Stimulated activated CD4-positive, alpha-beta T cell treated with anti-CD3 and anti-CD28 coated beads, Interleukin-1b, Interleukin-23, amount 100 ng/mL, for 24 hours (primary cell): ENCODE data around the gene VAMP2.
A peak's percentile ranks its signal among the peaks of the same experiment; 100 is the strongest.

Source experiments
- DNase-seq, 4 experiments: peaks; one replicate each; pipeline ENCODE4 v3.0.0-alpha.2; 2020; ENCODE audit warnings: low read depth in 4 of 4, low spot score in 1 of 4

Gene VAMP2

DNA sequence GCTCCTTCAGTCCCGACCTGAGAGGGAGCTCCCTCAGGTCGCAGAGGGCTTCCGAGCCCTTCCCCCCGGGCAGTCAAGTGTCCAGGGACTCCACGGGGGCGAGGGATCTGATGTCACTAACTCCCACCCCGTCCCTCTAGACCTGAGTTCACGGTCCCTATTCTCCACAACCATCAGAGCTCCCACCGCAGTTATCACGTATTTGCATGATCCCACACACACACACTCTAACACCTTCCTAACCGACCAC lies 6.8 kb downstream of the VAMP2 start:
- DNase-seq, result no peak

DNA sequence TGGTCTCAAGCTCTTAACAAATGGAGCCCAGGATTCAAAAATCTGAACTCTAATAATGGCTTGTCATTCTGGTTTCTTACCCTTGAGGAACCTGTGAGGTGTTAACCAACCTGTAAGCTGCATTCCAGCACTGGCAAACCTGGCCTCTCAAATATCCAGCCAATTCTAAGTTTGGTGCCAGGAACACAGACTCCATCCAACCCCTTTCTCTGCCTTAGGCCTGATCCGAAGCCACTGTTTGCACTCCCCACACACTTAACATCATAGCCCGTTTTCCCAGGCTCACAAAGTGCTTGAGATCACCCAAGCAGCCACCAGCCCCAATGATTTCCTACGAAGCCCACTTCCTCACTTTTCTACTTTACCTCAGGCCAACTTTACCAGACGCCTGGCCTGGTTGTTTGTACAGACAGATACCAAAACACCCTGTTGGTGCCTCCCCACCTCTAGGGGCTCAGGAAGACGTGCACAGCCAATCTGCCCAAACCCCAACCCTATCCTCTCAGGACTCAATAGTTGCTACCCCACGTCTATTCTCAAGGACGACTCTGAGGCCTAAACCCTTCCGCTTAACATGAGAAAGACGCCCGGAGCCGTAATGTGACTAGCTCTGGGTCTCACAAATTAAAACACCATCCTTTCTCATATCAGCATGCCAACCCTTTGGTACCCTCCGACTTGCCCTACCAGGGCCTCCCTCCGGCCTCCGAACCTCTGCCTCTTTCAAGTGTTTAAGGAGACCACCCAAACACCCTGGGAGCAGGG lies 7.3 kb downstream of the VAMP2 start:
- DNase-seq, result no peak

DNA sequence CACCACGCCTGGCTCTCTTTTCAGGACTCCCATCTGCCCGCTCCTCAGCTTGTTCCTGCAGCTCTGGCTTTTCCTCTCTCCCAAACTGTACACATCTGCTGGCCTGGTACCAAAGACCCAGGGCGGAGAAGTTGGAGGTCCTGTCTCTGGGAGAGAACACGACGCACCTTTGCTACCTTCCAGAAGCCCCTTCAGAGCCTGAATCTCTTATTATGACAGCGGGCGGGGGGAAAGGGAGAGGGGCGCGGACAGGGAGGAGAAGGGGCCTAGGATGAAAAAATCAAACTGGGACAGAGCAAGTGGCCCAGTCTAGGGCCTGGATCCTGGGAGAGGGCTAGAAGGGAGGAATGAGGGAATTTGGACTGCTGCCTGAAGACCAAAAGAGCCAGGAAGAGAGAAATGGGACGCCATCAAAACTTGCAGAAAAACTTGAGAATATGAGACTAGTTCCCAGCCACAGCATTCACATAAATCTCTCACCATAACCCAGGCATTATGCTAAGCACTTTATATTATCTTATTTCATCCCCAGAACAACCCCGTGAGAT lies 8.1 kb downstream of the VAMP2 start:
- no peak for DNase-seq

DNA sequence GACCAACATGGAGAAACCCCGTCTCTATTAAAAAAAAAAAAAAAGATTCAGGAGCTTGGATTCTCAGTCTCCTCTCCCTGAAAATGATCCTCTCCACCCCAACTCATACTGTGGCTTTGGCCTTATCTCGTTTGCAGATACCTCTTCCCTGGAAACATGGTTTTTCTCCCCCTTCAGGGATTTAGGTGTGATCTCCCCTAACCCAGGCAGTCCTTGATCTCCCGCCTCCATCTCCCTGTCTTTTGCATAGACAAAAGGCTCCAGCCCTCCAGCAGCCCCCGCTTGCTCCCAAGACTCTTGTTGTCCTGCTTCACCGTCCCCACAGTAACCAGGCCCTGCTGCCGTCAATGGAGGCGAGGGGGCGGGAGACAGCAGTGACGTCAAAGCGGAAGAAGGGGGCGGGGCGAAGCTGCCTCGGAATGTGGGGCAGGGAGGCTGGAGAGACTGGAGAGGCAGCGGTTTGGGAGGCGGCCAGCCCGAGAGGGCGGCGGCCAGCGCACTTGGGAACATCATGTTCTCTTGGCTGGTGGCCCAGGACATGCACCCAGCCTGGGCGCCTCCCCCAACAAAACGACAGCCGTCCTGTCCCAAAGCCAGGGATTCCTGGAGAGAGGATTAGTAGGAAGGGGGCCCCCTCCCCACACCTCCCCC lies 8.7 kb downstream of the VAMP2 start:
- peak; percentile 63 to 88 (median 72) for DNase-seq

DNA sequence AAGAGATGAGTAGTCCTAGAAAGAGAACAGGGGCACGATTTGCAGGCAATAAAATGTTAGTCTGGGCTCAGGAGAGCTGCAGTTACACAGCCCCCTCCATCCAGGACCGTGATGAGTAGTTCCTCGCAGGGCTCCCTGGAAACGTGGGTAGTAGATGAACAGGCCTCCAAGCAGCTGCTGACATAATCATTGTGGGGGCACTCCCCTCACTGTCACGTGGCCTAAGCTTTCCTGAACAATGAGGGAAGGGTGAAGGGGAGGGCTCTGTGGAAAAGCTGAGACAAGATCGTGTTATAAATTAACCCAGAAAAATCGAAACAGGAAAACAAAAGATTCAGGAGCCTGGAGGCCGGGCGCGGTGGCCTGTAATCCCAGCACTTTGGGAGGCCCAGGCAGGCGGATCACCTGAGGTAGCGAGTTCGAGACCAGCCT lies 9.2 kb downstream of the VAMP2 start:
- DNase-seq, result no peak

DNA sequence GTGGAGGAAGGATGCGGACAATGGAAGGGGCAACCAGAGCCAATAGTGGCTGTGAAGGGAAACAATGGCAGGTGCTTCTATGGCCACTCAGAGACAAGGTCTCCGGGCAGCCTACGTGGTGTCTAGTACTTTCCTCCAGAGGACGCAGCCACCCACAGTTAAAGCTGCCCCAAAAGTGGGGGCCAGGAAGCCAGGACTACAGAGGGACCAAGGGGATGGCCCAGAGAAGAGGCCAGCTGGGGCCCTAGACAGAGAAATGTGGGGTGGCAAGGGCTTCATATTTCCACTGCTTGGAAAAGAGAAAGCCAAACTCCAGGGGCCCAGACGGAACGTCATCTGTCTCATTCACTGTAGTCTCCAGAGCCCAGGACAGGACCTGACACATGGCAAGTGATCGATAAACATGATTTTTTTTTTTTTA lies 9.7 kb downstream of the VAMP2 start:
- no peak for DNase-seq

DNA sequence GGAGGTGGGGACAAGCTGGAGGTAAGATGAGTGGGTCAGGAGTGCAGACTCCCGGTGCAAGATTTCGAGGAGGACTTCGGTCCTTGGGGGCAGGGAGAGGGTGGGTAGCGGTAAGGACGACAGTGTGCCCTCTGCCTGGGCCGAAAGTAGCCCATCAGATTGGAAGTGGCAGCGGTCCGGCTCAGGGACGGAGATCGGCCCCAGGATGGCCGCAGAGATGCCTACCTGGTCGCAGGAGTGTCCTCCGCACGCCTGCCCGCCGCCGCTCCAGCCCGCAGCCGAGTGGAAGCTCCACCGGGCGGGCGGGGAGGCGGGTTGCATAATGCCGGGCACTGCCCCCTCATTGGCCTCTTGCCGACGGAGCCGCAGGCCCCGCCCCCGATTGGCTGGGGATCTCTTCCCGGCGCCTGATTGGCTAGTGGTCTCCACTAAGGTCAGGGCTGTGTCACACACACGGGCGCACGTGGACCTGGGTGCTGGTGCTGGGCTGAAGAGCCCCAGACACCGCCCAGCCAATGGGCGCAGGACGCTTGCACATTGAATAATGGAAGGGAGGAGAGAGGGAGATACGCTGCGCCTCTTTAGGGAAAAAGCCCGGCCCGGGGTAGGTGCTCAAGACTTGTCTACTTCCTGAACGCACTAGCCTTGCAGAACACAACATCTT lies 10.5 kb downstream of the VAMP2 start, which contains the start of gene PER1:
TSS of gene PER1 (minus strand) at position 293 of the 664 bp plus-strand sequence. CDS start 1,698 bp downstream, outside the sequence.
- peak in 3 of 4 experiments; percentile 59 to 94 (median 82) for DNase-seq

DNA sequence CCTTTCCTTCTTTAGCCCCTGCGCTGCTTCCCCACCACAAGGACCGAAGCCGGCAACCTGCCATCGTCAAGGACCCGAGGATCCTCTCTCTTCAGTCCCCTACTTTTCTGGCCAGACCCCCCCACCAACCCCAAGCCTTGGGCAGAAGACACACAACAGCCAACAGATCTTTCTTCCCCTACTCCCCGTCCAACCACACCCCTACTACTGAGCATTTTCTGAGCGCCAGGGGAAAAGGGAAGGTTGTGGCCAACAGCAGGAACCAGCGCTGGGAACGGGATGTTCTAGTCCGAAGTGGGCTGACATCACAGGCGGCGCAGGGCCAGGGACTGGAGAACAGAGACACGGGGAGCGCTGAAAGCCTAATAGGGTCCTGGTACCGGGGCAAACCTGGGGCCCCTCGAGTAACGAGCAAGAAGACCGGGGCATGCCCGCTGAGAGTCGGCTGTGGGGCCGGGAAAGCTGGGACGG lies 11.1 kb downstream of the VAMP2 start:
- DNase-seq, result no peak

DNA sequence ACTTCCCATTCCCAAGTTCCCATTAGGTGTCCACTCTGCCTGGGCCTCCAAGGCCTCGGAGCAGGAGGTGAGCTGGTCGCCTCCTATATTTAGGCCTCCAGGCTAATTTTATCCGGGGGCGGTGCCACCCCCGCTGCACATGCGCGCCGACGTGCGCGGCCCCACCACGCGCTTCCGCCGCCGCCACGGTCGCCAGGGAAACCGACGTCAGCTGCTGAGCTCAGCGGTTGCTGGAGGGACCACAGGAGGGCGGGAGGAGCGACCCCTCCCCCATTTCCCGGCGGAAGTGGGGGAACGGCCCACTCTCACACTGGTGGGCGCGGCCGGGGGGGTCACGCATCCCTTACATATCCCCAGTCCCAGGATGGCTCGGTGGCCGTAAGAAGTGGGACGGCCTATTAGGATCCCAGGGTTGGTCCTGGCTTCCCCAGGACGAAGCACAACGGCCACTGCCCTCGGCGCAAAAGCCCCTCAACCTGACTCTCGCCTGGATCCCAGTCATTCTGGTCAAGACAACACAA lies 11.6 kb downstream of the VAMP2 start:
- peak; percentile 71 to 83 (median 78) for DNase-seq

DNA sequence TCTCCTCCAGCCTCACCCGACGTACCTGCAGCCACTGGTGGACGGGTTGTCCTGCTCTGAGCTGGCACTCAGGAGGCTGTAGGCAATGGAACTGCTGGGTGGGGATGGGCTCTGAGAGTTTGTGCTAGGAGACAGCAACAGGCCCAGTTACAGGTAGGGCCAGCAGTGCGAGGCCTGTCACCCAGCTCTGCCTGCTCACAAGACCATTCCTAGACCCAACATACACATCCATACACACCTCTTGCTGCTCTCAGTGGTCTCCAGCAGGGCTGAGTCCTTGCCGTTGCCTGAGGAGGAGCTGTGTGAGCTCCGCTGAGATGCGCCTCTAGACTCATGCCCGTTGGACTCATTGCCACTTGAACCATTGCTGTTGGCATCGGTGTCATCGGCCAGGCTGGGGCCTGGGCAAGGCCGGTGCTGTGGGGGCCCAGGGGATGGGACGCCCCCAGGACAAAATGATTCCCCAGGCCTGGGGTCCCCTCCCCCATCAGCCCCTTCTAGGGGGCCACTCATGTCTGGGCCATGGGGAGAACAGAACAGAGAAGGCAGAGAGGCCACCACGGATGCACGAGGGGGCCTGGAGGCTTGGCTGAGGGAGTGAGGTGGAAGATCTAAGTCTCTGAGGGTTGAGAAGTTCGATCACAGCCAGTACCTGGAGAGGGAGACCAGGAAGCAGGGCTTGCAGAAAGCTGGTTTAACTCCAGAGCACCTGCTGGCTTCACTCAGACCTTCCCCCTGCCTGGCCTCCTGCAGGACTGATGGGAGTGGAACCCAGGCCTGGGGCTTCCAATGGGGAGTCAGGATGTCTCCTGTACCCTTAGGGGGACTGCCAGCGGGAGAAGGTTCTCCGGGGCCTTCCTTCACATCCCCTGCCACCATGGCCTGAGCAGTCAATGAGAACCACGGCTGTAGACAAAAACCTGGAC lies 12.3 kb downstream of the VAMP2 start:
- DNase-seq, result no peak

DNA sequence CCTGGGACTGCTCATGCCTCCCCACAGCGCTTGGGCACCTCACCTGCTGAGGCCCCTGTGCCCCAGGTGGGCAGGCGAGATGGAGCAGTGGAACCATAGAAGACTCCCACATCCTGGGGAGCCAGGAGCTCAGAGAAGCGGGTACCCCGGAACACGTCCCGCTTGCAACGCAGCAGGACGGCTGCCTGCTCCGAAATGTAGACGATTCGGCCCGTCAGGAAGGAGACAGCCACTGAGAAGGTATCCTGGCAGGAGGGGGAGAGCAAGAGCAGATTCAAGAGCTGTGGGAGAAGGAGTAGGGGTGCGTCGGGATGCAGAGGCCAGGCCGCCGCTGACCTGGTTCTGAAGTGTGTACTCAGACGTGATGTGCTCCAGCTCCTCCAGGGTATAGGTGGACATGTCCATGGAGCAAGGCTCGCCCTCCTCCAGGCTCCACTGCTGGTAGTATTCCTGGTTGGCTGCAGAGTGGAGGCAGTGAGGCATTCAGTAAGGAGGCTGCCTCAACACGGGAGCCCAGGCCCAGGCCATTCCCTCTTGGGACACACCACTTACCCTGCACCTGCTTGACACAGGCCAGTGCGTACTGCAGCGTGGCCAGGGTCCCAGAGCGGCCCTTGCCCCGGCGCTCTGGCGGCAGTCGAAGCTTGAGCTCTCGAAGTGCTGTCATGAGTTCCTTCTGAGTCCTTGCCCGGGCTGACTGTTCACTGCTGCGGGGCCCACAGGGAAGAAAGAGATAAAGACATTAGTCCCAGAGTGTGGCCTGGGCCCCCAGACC lies 13.1 kb downstream of the VAMP2 start:
- no peak for DNase-seq

DNA sequence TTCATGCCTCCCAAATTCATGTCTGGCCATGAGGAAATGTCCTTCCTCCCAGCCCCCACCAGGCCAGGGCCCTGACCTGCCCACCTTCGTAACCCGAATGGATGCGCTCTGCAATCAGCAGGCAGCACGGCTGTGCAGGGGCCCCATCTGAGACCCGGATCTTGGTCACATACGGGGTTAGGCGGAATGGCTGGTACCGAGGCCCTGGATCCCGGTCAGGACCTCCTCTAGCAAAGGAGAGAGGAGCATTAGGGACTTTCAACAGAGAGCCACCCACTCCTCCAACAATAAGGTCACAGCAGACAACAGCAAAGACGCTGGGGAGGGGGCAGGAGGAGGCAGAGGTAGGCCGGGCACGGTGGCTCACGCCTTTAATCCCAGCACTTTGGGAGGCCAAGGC lies 14.2 kb downstream of the VAMP2 start:
- no peak for DNase-seq

DNA sequence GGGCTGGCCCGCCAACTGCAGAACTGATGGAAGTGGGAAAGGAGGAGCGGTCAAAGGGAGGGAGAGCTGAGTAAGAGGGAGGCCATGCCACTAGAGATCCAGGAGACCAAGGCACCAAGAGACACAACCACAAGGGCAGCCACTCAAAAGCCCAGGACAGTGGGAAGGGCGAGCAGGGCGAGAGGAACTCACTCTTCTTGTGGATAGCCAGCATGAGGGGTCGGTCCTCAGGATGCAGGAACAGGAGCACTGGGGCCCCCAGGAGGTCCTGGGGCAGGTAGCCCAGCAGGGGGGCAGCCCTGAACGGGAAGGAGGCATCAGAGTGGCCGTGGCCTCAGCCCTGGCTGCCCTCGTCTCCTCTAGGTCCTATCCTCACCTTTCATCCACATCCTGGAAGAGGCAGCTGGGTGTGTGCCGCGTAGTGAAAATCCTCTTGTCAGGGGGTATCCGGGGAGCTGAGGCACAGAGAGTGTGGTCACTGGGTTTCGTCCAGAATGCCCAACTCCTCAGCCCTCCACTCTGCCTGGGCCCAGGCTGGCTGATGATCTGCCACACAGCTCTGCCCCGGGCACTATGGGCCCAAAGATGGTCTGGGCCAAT lies 14.8 kb downstream of the VAMP2 start:
- no peak for DNase-seq

DNA sequence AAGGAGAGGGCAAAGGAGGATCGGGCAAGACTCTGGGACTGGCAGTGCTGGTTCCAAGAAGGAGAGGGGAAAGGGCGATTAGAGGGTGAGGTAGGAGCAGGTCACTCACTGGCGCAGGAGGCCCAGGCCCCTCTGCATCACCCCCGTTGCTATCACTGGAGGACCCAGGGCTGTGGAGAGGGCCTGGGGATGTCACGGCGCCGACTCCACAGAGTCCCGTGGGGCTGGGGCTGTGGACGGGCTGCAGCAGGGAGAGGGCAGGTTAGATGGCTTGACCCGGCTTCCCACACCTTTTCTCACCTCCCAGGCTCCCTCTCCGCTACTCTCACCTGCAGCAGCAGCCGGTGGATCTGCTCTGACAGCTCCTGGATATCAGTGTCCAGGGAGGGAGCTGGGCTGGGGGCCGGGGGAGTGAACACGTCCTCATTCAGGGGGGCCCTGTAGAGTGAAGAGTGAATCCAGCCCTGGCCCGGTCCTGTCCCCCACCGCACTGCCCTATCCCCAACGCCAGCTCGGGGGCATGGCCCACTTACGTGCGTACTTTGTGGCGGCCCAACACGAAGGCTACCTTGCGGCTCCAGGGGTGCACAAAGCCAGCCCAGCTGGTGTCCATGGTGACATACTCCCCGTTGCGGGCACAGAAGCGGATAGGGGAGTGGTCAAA lies 15.5 kb downstream of the VAMP2 start:
- DNase-seq, result no peak

DNA sequence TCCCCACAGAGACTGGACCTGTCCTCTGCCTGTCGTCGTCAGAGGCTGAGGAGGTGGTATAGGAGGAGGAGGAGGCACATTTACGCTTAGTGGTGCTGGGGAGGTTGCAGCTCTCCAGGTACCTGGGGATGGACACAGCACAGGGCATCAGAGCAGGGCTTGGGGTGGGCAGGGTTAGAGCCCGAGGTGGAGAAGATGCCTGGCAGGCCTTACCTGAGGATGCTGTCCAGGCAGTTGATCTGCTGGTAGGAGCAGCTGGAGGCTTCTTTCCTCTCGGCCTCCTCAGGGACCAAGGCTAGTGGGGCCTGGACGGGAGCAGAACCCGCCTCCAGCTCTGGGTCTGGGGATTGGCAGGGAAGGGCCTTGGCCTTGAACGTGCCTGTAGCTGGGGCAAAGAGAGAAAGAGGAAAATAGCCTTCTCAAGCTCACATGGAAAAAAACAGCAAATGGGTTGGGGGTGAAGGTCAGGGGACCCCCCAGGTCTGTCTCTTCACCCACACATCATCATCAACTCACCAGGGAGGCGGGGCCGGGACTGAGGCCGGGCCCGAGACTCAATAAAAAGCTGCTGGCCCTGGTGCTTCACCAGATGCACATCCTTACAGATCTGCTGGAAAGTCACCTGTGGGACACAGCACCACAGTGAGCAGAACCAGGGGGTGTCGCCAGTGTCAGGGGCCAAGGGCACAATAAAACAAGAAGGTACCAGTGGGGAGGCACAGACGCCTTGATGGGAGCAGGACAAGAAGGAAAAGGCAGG lies 16.2 kb downstream of the VAMP2 start:
- no peak for DNase-seq

DNA sequence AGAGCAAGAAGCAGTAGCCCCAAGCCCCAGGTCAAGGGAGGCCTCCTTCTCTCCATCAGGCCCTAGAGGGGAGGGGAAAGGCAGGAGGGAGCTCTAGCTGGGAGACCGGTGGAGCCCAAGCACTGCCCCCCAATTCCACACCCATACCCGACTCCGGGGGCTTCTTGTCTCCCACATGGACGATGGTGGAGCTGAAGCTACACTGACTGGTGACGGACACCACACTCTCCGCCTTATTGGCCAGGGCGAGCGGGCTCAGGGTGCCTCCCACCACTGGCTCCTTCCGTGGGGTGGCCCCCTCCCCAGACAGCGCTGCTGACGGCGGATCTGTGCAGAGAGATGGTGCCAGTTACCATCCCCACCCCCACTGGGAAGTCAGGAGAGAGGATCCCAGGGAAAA lies 16.9 kb downstream of the VAMP2 start:
- no peak for DNase-seq

DNA sequence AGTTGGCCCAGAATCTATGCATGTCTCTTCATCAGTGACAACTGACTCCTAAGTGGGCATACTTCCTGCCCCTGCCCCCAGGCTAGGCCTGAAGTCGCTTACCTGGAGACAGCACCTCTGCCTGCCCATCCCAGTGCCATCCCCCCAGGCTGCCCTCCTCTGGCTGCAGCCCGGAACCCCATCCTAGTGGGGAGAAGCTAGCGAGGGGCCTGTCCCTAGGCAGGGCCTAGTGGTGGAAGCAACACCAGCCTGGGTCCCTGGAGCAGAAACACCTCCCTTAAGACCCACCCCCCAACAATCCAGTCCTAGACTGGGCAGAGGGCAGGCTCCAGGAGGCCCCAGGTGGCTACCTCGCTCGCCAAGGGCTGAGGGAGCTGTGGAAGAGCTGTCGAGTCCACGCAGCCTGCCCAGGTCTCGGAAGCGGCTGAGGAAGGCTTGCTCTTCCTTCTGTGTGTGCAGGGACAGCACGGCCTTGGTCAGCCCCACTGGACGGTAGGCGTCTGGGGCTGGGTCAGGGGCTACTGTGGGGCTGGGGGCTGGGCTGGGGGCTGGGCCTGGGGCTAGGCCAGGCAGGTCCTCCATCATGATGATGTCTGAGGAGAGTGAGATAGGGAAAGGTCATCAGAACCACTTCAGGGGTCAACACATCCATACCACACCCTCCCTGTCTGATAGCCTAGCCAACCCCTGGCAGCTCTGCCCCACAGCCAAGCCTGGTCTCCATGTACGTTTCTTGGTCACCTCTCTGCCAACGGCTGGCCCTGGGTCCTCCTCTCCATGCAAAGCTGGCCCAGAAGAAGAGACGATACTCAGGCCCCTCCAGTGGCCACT lies 18.1 kb downstream of the VAMP2 start:
- DNase-seq, result no peak
